GM10248 (cell line): ENCODE measurements around the gene NDST1.

Experiments used
- CTCF ChIA-PET: fragments of 300-600 bp; sonication (Branson Sonifier 250); formaldehyde crosslinking; extraction: SDS; loops from one replicate; lab custom pipeline; 2021; ENCODE audit warnings: antibody characterized with exemption; lab: Yijun Ruan, JAX
- POLR2A ChIA-PET: fragments of 350-650 bp; sonication (Branson Sonifier 250); formaldehyde crosslinking; extraction: SDS; loops from one replicate; lab custom pipeline; 2020; ENCODE audit warnings: antibody characterized with exemption; lab: Yijun Ruan, JAX
- DNase-seq: peaks from one replicate; pipeline ENCODE4 v3.0.0; 2012; ENCODE audit errors: extremely low spot score
- CTCF ChIP-seq: IDR thresholded peaks from 2 replicates; pipeline ENCODE4 v1.5.1; 2012; ENCODE audit warnings: mild to moderate bottlenecking, low read depth; ENCODE audit errors: extremely low read depth, missing control alignments, control extremely low read depth

Gene NDST1

GRCh38 chr5:150530423-150530822, 22.5 kb downstream of the NDST1 start:
- no peak for TF ChIP-seq CTCF
- POLR2A ChIA-PET, result no interaction called here
- CTCF ChIA-PET, result interaction anchor here (0.6 to 6.7 kb wide), 4 partner anchors 13 to 179 kb away, joined by 3 to 48 read pairs (median 4); no protein-coding TSS in a partner anchor
- DNase-seq, result no peak

GRCh38 chr5:150530951-150531588, 23.1 kb downstream of the NDST1 start:
- ChIA-PET POLR2A (interaction anchor here (0.7 kb wide), 1 partner anchor 19 kb away, joined by 3 read pairs; no protein-coding TSS in a partner anchor), CTCF (interaction anchor here (0.6 to 6.7 kb wide), 4 partner anchors 12 to 180 kb away, joined by 3 to 48 read pairs (median 4); no protein-coding TSS in a partner anchor)
- no peak for TF ChIP-seq CTCF
- no peak for DNase-seq

- TF ChIP-seq CTCF, result no peak
- CTCF ChIA-PET, result interaction anchor here (1.6 to 6.7 kb wide), 3 partner anchors 12 to 81 kb away, joined by 4 to 48 read pairs (median 5); no protein-coding TSS in a partner anchor
- no peak for DNase-seq
- POLR2A ChIA-PET, result no interaction called here
These were observed 23.8 kb downstream of the NDST1 start for GRCh38 chr5:150531686-150532085.

- DNase-seq, result no peak
- CTCF ChIA-PET, result interaction anchor here (1.6 to 6.7 kb wide), 2 partner anchors 11 to 82 kb away, joined by 5 to 48 read pairs; no protein-coding TSS in a partner anchor
- POLR2A ChIA-PET, result no interaction called here
- TF ChIP-seq CTCF, result no peak
These were observed 24.2 kb downstream of the NDST1 start for GRCh38 chr5:150532151-150532550.

GRCh38 chr5:150532996-150533395, 25.1 kb downstream of the NDST1 start:
- ChIA-PET POLR2A (no interaction called here), CTCF (interaction anchor here (6.7 kb wide), 1 partner anchor 10 kb away, joined by 48 read pairs; no protein-coding TSS in a partner anchor)
- TF ChIP-seq CTCF, result no peak
- DNase-seq, result no peak

GRCh38 chr5:150534811-150535210, 26.9 kb downstream of the NDST1 start:
- ChIA-PET POLR2A (no interaction called here), CTCF (interaction anchor here (0.7 to 6.7 kb wide), 4 partner anchors 9 to 76 kb away, joined by 3 to 48 read pairs (median 3); no protein-coding TSS in a partner anchor)
- no peak for TF ChIP-seq CTCF
- DNase-seq, result no peak
